ENCODE measurements around the gene SEL1L3. TPM values are rescaled to one million over a fixed set of nuclear protein-coding genes. Genes with fewer than 3 reads are reported as not detected.

SEL1L3 gene
- total and polyA plus RNA-seq, 2 donors (not counting 1 experiment from before 2014, with no cell fraction given) = 120 to 280 TPM

- Histone ChIP-seq H3K27me3 (replicated peaks in 1 of 4; ENCODE audit: control extremely low read depth in 1 of 4, control insufficient read depth in 3 of 4, insufficient read depth in 4 of 4, low read length in 3 of 4) (no peaks in the 10 kb centered on the region), H3K4me3 (ENCODE audit: control extremely low read depth in 1 of 5, extremely low read depth in 1 of 5, insufficient read depth in 1 of 5, low read depth in 2 of 5, low read length in 4 of 5) (no peak overlapping the region), H3K9ac (ENCODE audit: low read length) (no peak overlapping the region), H3K27ac (ENCODE audit: low read length in 2 of 2) (no peak overlapping the region), H4K20me1 (ENCODE audit: control insufficient read depth, insufficient read depth, low read length, poor library complexity, severe bottlenecking) (peaks cover 4% of the 10 kb centered on the region), H3K4me2 (replicated peaks; ENCODE audit: low read depth, low read length, poor library complexity, severe bottlenecking) (no peak overlapping the region), H3K9me3 (ENCODE audit: control extremely low read depth in 1 of 3, control insufficient read depth in 2 of 3, insufficient read depth in 1 of 3, low read length in 2 of 3) (no peaks in the 10 kb centered on the region), H3K79me2 (ENCODE audit: control insufficient read depth, insufficient read depth, low read length) (no peaks in the 10 kb centered on the region), H3K36me3 (replicated peaks in 1 of 2; ENCODE audit: control extremely low read depth in 1 of 2, control insufficient read depth in 1 of 2, extremely low read depth in 1 of 2, insufficient read depth in 2 of 2, low read length in 1 of 2) (peaks cover 13 to 92% of the 10 kb centered on the region in 2 experiments), H2AFZ (ENCODE audit: insufficient read depth, low read depth, low read length, poor library complexity, severe bottlenecking) (no peak overlapping the region), H3K4me1 (ENCODE audit: control insufficient read depth in 2 of 2, insufficient read depth in 2 of 2, low read length in 2 of 2) (no peaks in the 10 kb centered on the region)
- no peaks in the 10 kb centered on the region for H3K4me1 Mint-ChIP-seq
- 98% methylated on average over 8 of the region's 8 CpGs for WGBS (ENCODE audit: insufficient coverage)
- intact Hi-C loops (cut with micrococcal nuclease) = no loop called here
- ATAC-seq (ENCODE audit: low read depth) (no peak), DNase-seq (no peak)
- H3K4me3 Mint-ChIP-seq = no peak overlapping the region
- H3K27ac Mint-ChIP-seq = no peak overlapping the region
- TF ChIP-seq CTCF (IDR thresholded peaks at IDR 0.05) (no peak), EZH2 (IDR thresholded peaks at IDR 0.05; ENCODE audit: borderline replicate concordance, insufficient read depth, low read depth, low read length, poor library complexity, severe bottlenecking) (no peak)
- H3K27me3 Mint-ChIP-seq = no peaks in the 10 kb centered on the region
- ChIA-PET POLR2A (no interaction called here), CTCF (no interaction called here)
- no peaks in the 10 kb centered on the region for H3K9me3 Mint-ChIP-seq (ENCODE audit: insufficient read depth)
Measured at GRCh38 chr4:25759101-25759500, 103.7 kb downstream of the SEL1L3 start.

- no peak for TF ChIP-seq CTCF (IDR thresholded peaks at IDR 0.05)
- no peak for TF ChIP-seq EZH2 (IDR thresholded peaks at IDR 0.05; ENCODE audit: borderline replicate concordance, insufficient read depth, low read depth, low read length, poor library complexity, severe bottlenecking)
- Histone ChIP-seq H3K79me2 (ENCODE audit: control insufficient read depth, insufficient read depth, low read length) (no peaks in the 10 kb centered on the region), H3K27me3 (replicated peaks in 1 of 4; ENCODE audit: control extremely low read depth in 1 of 4, control insufficient read depth in 3 of 4, insufficient read depth in 4 of 4, low read length in 3 of 4) (no peaks in the 10 kb centered on the region), H3K4me3 (ENCODE audit: control extremely low read depth in 1 of 5, extremely low read depth in 1 of 5, insufficient read depth in 1 of 5, low read depth in 2 of 5, low read length in 4 of 5) (no peak overlapping the region), H3K36me3 (replicated peaks in 1 of 2; ENCODE audit: control extremely low read depth in 1 of 2, control insufficient read depth in 1 of 2, extremely low read depth in 1 of 2, insufficient read depth in 2 of 2, low read length in 1 of 2) (peaks cover 13 to 90% of the 10 kb centered on the region in 2 experiments), H3K9me3 (ENCODE audit: control extremely low read depth in 1 of 3, control insufficient read depth in 2 of 3, insufficient read depth in 1 of 3, low read length in 2 of 3) (no peaks in the 10 kb centered on the region), H2AFZ (ENCODE audit: insufficient read depth, low read depth, low read length, poor library complexity, severe bottlenecking) (no peak overlapping the region), H4K20me1 (ENCODE audit: control insufficient read depth, insufficient read depth, low read length, poor library complexity, severe bottlenecking) (peaks cover 4% of the 10 kb centered on the region), H3K27ac (ENCODE audit: low read length in 2 of 2) (no peak overlapping the region), H3K4me1 (ENCODE audit: control insufficient read depth in 2 of 2, insufficient read depth in 2 of 2, low read length in 2 of 2) (no peaks in the 10 kb centered on the region), H3K4me2 (replicated peaks; ENCODE audit: low read depth, low read length, poor library complexity, severe bottlenecking) (no peak overlapping the region), H3K9ac (ENCODE audit: low read length) (no peak overlapping the region)
- H3K4me3 Mint-ChIP-seq = no peak overlapping the region
- no peaks in the 10 kb centered on the region for H3K27me3 Mint-ChIP-seq
- ChIA-PET CTCF (no interaction called here), POLR2A (no interaction called here)
- H3K27ac Mint-ChIP-seq = no peak overlapping the region
- WGBS (ENCODE audit: insufficient coverage) = 99% methylated on average over 7 of the region's 8 CpGs
- intact Hi-C loops (cut with micrococcal nuclease) = no loop called here
- DNase-seq (no peak), ATAC-seq (ENCODE audit: low read depth) (no peak)
- H3K4me1 Mint-ChIP-seq = peaks cover 3% of the 10 kb centered on the region
- H3K9me3 Mint-ChIP-seq (ENCODE audit: insufficient read depth) = no peaks in the 10 kb centered on the region
Measured at GRCh38 chr4:25757452-25757851, 105.3 kb downstream of the SEL1L3 start.
